H1 (cell line): ENCODE data around the gene CKB. TPM values are rescaled to one million over a fixed set of nuclear protein-coding genes. Genes with fewer than 3 reads are reported as not detected.

Source experiments
- CTCF ChIA-PET: fragments of 300-600 bp; sonication (Branson Sonifier 250); formaldehyde crosslinking; loops from one replicate; lab custom pipeline; 2021; ENCODE audit not compliant: partially characterized antibody; lab: Charles Lee
- POLR2A ChIA-PET: fragments of 300-600 bp; sonication (Branson Sonifier 250); formaldehyde crosslinking; loops from one replicate; lab custom pipeline; 2021; ENCODE audit warnings: inconsistent platforms; ENCODE audit not compliant: partially characterized antibody; lab: Charles Lee
- DNase-seq, 2 experiments: peaks; one replicate each; pipeline versions ENCODE4 v3.0.0 to v3.0.0-alpha.2; 2010 to 2022; ENCODE audit warnings: low spot score in 2 of 2, low read depth in 1 of 2, mixed read lengths in 1 of 2
- FAIRE-seq: peaks from 2 replicates; lab custom pipeline; 2011; peaks lifted over from hg19 to GRCh38; lab: Jason Lieb, UNC
- H2AFZ ChIP-seq: 2 replicates; pipeline ENCODE4 v1.8.1; 2012; ENCODE audit warnings: low read length, inconsistent platforms
- H2AK5ac ChIP-seq: 2 replicates; pipeline ENCODE4 v1.6.1; 2013; ENCODE audit warnings: low read depth, low read length
- H2BK120ac ChIP-seq: replicated peaks from 2 replicates; pipeline ENCODE3; 2013; ENCODE audit warnings: low read depth, low read length, inconsistent platforms
- H2BK12ac ChIP-seq: 2 replicates; pipeline ENCODE4 v1.6.1; 2013; ENCODE audit warnings: low read depth, low read length
- H2BK15ac ChIP-seq: 2 replicates; pipeline ENCODE4 v1.6.1; 2013; ENCODE audit warnings: low read length
- H2BK20ac ChIP-seq: 2 replicates; pipeline ENCODE4 v1.6.1; 2013; ENCODE audit warnings: low read length
- H2BK5ac ChIP-seq: 2 replicates; pipeline ENCODE4 v1.6.1; 2013; ENCODE audit warnings: low read depth, low read length
- H3K14ac ChIP-seq: 2 replicates; pipeline ENCODE4 v1.6.1; 2013; ENCODE audit warnings: inconsistent platforms; ENCODE audit not compliant: insufficient read length
- H3K18ac ChIP-seq: 2 replicates; pipeline ENCODE4 v1.6.1; 2013; ENCODE audit warnings: low read length; ENCODE audit errors: extremely low read depth
- H3K23ac ChIP-seq: 2 replicates; pipeline ENCODE4 v1.6.1; 2013; ENCODE audit warnings: inconsistent platforms; ENCODE audit not compliant: insufficient read length
- H3K23me2 ChIP-seq: 2 replicates; pipeline ENCODE4 v1.6.1; 2013; ENCODE audit warnings: low read depth, low read length
- H3K27ac ChIP-seq: 2 replicates; pipeline ENCODE4 v1.6.1; 2011; ENCODE audit warnings: low read depth, low read length, inconsistent platforms
- H3K27me3 ChIP-seq, 4 experiments: replicated peaks in 1 of 4; 1 replicate in 1 of 4; 2 replicates in 3 of 4; pipeline versions ENCODE4 v1.6.1 to v1.8.1; 2011 to 2013; ENCODE audit warnings: low read length in 3 of 4, mild to moderate bottlenecking in 3 of 4, inconsistent platforms in 2 of 4, mixed read lengths in 2 of 4, moderate library complexity in 1 of 4; ENCODE audit not compliant: control insufficient read depth in 3 of 4, insufficient read depth in 3 of 4; ENCODE audit errors: extremely low read depth in 1 of 4
- H3K36me3 ChIP-seq, 4 experiments: 2 replicates each; pipeline versions ENCODE4 v1.6.1 to v1.8.1; 2011 to 2013; ENCODE audit warnings: mild to moderate bottlenecking in 4 of 4, low read length in 3 of 4, moderate library complexity in 2 of 4, control low read depth in 1 of 4, inconsistent platforms in 1 of 4; ENCODE audit not compliant: insufficient read depth in 4 of 4, control insufficient read depth in 2 of 4
- H3K4ac ChIP-seq: replicated peaks from 2 replicates; pipeline ENCODE3; 2013; ENCODE audit warnings: low read length, low read depth, mixed read lengths, inconsistent platforms; ENCODE audit not compliant: insufficient read length
- H3K4me1 ChIP-seq, 4 experiments: replicated peaks in 1 of 4; 1 replicate in 1 of 4; 2 replicates in 3 of 4; pipeline versions ENCODE4 v1.6.1 to v1.8.1; 2011 to 2013; ENCODE audit warnings: low read length in 3 of 4, inconsistent platforms in 2 of 4, mixed read lengths in 1 of 4; ENCODE audit not compliant: insufficient read depth in 4 of 4, control insufficient read depth in 3 of 4
- H3K4me2 ChIP-seq, 2 experiments: 2 replicates each; pipeline versions ENCODE4 v1.6.1 to v1.8.1; 2011 to 2013; ENCODE audit warnings: low read depth in 2 of 2, low read length in 2 of 2, control low read depth in 1 of 2, inconsistent platforms in 1 of 2, mild to moderate bottlenecking in 1 of 2; ENCODE audit not compliant: insufficient read depth in 1 of 2
- H3K4me3 ChIP-seq, 4 experiments: fragments of 200-600, 300-600 bp in 1 of 4; sonication (generic), shearing (Covaris generic), sonication (Bioruptor Twin) in 1 of 4; 2 replicates each; pipeline versions ENCODE4 v1.5.1 to v1.8.1; 2011 to 2016; ENCODE audit warnings: low read length in 4 of 4, low read depth in 3 of 4, control low read depth in 2 of 4, inconsistent platforms in 2 of 4, mild to moderate bottlenecking in 2 of 4, mixed read lengths in 1 of 4, moderate library complexity in 1 of 4; ENCODE audit not compliant: insufficient read depth in 2 of 4; ENCODE audit errors: extremely low read depth in 1 of 4
- H3K56ac ChIP-seq: replicated peaks from 2 replicates; pipeline ENCODE3; 2013; ENCODE audit warnings: low read depth, mild to moderate bottlenecking, mixed read lengths, low read length, inconsistent platforms; ENCODE audit not compliant: insufficient read length
- H3K79me1 ChIP-seq: 2 replicates; pipeline ENCODE4 v1.6.1; 2013; ENCODE audit warnings: low read depth, low read length, control low read depth
- H3K79me2 ChIP-seq, 2 experiments: 2 replicates each; pipeline versions ENCODE4 v1.6.1 to v1.8.1; 2012 to 2013; ENCODE audit warnings: low read length in 2 of 2, mild to moderate bottlenecking in 2 of 2, inconsistent platforms in 1 of 2; ENCODE audit not compliant: insufficient read depth in 2 of 2, control insufficient read depth in 1 of 2
- H3K9ac ChIP-seq, 4 experiments: replicated peaks in 1 of 4; 1 replicate in 1 of 4; 2 replicates in 3 of 4; pipeline versions ENCODE4 v1.6.1 to v1.8.1; 2011 to 2013; ENCODE audit warnings: low read depth in 3 of 4, low read length in 3 of 4, control low read depth in 2 of 4, mild to moderate bottlenecking in 2 of 4, moderate library complexity in 2 of 4, inconsistent platforms in 1 of 4; ENCODE audit errors: extremely low read depth in 1 of 4
- H3K9me3 ChIP-seq, 2 experiments: 2 replicates each; pipeline versions ENCODE4 v1.6.1 to v1.8.1; 2012 to 2013; ENCODE audit warnings: mild to moderate bottlenecking in 2 of 2, moderate library complexity in 2 of 2, control low read depth in 1 of 2, inconsistent platforms in 1 of 2, low read depth in 1 of 2, low read length in 1 of 2, mixed read lengths in 1 of 2; ENCODE audit not compliant: insufficient read depth in 2 of 2
- H4K20me1 ChIP-seq, 2 experiments: replicated peaks in 1 of 2; 2 replicates each; pipeline versions ENCODE3 to v1.8.1; 2011 to 2013; ENCODE audit warnings: inconsistent platforms in 2 of 2, low read length in 2 of 2, mild to moderate bottlenecking in 1 of 2; ENCODE audit not compliant: insufficient read depth in 2 of 2, control insufficient read depth in 1 of 2
- H4K5ac ChIP-seq: 2 replicates; pipeline ENCODE4 v1.6.1; 2013; ENCODE audit warnings: low read length, low read depth, mixed read lengths, inconsistent platforms; ENCODE audit not compliant: insufficient read length
- H4K8ac ChIP-seq: 2 replicates; pipeline ENCODE4 v1.8.0; 2013; ENCODE audit warnings: mild to moderate bottlenecking, moderate library complexity, low read length, inconsistent platforms; ENCODE audit not compliant: insufficient read depth; ENCODE audit errors: extremely low read depth
- H4K91ac ChIP-seq: replicated peaks from 2 replicates; pipeline ENCODE3; 2013; ENCODE audit warnings: low read length, mixed read lengths, inconsistent platforms; ENCODE audit not compliant: insufficient read length
- CREB1 ChIP-seq: IDR thresholded peaks from 2 replicates; pipeline ENCODE4 v1.6.1; 2012; ENCODE audit warnings: inconsistent platforms
- JUN ChIP-seq: IDR thresholded peaks from 2 replicates; pipeline ENCODE4 v1.6.1; 2011; ENCODE audit warnings: low read depth, mild to moderate bottlenecking, improper control_type of control experiment, low read length
- SIN3A ChIP-seq, 2 experiments: IDR thresholded peaks in 1 of 2; conservative IDR thresholded peaks in 1 of 2; 2 replicates each; pipeline ENCODE4 v1.6.1; 2011 to 2012; ENCODE audit warnings: low read length in 2 of 2, improper control_type of control experiment in 1 of 2, low read depth in 1 of 2, mild to moderate bottlenecking in 1 of 2
- WGBS, 2 experiments: shearing (Covaris generic) in 1 of 2; methylation state at CpG; one replicate each; pipeline versions ENCODE4 v1.1.6 to v1.1.7; 2013 to 2015; ENCODE audit warnings: low lambda C conversion rate in 2 of 2, mixed read lengths in 2 of 2, inconsistent platforms in 1 of 2, low coverage in 1 of 2, missing lambda C conversion rate in 1 of 2; ENCODE audit not compliant: insufficient replicate concordance in 2 of 2, insufficient coverage in 1 of 2, insufficient read length in 1 of 2; ENCODE audit errors: extremely low coverage in 1 of 2, missing lambda C conversion rate in 1 of 2; 5-methylcytosine and 5-hydroxymethylcytosine counted together
- polyA plus RNA-seq, 7 experiments: library from polyadenylated mRNA; depleted of rRNA in 3 of 7; stranded (reverse) in 5 of 7; unstranded in 2 of 7; fragments of >200 nt in 5 of 7; fragments of 200-250 nt in 2 of 7; gene quantifications; 1 replicate in 5 of 7; 2 replicates in 1 of 7; 4 replicates in 1 of 7; pipeline versions ENCODE4 v1.2.1 to v1.2.3, GENCODE V29; 2011 to 2013; ENCODE audit warnings: missing spikeins in 2 of 7, mixed read lengths in 2 of 7
- total RNA-seq: library from RNA; stranded (reverse); fragmentation: NEBNext Ultra II Directional; extraction: Animal tissue kit (Norgen Biotek cat#: 25700); gene quantifications from 2 replicates; pipeline ENCODE4 v1.2.1, GENCODE V29; 2021

The CKB gene
- total and polyA plus RNA-seq, 2 of the 8 experiments (the other 6 are each of a cell fraction or from before 2014, with no cell fraction given): 538 to 950 TPM

DNA sequence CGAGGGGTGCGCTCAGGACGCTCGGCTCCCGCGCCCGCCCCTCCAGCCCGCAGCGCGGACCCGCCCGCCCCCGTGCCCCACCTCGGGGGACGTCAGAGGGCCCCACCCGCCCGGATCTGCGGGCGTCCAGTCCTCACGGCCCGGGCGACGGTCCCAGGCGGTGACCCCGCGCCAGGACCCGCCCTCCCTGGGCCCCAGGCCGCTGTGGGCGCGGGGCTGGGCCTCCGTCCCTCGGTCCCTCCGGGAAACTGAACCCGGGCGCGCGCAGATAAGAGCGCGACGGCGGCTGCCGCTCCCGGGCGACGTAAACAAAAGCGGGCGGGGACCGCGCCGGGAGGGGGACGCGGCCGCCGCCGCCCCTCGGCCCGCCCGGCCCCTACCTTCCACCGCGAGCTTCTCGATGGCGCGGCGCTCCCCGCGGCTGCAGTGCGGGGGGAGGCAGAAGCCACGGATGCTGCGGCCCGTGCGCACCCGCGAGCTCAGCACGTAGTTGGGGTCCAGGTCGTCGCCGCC lies 1.1 kb downstream of the CKB start:
- H2AK5ac ChIP-seq: no peak overlapping the region
- H3K79me2 ChIP-seq: peaks cover 0 to 2% of the 10 kb centered on the region in 2 experiments; a peak in 1 of 4 replicates
- peaks cover 0 to 28% (median 19%) of the 10 kb centered on the region in 4 experiments; a peak in 6 of 7 replicates for H3K4me1 ChIP-seq
- peak overlapping the region; percentile 83 for H4K91ac ChIP-seq
- no peak overlapping the region for H3K56ac ChIP-seq
- H3K14ac ChIP-seq: no peak overlapping the region
- H3K36me3 ChIP-seq: peaks cover 8 to 23% (median 17%) of the 10 kb centered on the region in 4 experiments; a peak in 7 of 8 replicates
- peaks cover 3 to 23% (median 13%) of the 10 kb centered on the region in 4 experiments for H3K27me3 ChIP-seq
- peak overlapping the region; percentile 64 to 90 (median 83); a peak in 6 of 7 replicates for H3K9ac ChIP-seq
- H3K4me2 ChIP-seq: peak overlapping the region; percentile 73 to 80
- peak overlapping the region; percentile 93; the same call in 1 of the 2 replicates for H2BK5ac ChIP-seq
- no peak overlapping the region for H2BK12ac ChIP-seq
- no peak overlapping the region for H2AFZ ChIP-seq
- peak overlapping the region; percentile 49 for H4K5ac ChIP-seq
- no peak overlapping the region for H2BK20ac ChIP-seq
- peak overlapping the region; percentile 79 to 96 (median 84) for H3K4me3 ChIP-seq
- FAIRE-seq (no peak), DNase-seq (no peak)
- peaks cover 14% of the 10 kb centered on the region; the same call in 1 of the 2 replicates for H3K23me2 ChIP-seq
- ChIA-PET CTCF (interaction anchor here (0.6 to 31.3 kb wide), 7 partner anchors 12 to 827 kb away, joined by 3 to 921 read pairs (median 14); partner anchors contain the start of genes BAG5 and TRMT61A), POLR2A (interaction anchor here (0.6 to 12.6 kb wide), 16 partner anchors 11 to 464 kb away, joined by 3 to 844 read pairs (median 4); partner anchors contain the start of genes BAG5, CDC42BPB, COA8 and EIF5)
- TF ChIP-seq SIN3A (conservative IDR thresholded peaks at IDR 0.05 in 1 of 2, IDR thresholded peaks at IDR 0.05 in 1 of 2; ENCODE audit: low read depth in 1 of 2, low read length in 2 of 2): no peak; a peak in 1 of 4 replicates
- TF ChIP-seq CREB1: peak; percentile 44; the same call in 1 of the 2 replicates
- no peak for TF ChIP-seq JUN
- H2BK120ac ChIP-seq: no peak overlapping the region
- 2% methylated on average over 19 of the region's 77 CpGs; no CpG with 5 or more reads in 1 of the 2 experiments for WGBS, 2 experiments
- no peak overlapping the region for H3K27ac ChIP-seq
- H4K8ac ChIP-seq: peak overlapping the region; percentile 57
- no peak overlapping the region for H3K4ac ChIP-seq
- H3K23ac ChIP-seq: no peak overlapping the region
- H4K20me1 ChIP-seq: peaks cover 10 to 18% of the 10 kb centered on the region in 2 experiments
- H3K79me1 ChIP-seq: no peaks in the 10 kb centered on the region; the same call in 1 of the 2 replicates
- no peak overlapping the region for H2BK15ac ChIP-seq
- H3K9me3 ChIP-seq: no peaks in the 10 kb centered on the region
- H3K18ac ChIP-seq: peak overlapping the region; percentile 83
